LNCAP (cell line): ENCODE data around the gene ABCG2.

Source experiments
- TF ChIP-seq, protein P1 (sequence below): fragments of 450-650 bp; IDR thresholded peaks from 2 replicates; pipeline ENCODE4 v1.5.1; 2017; ENCODE audit warnings: mild to moderate bottlenecking

The ABCG2 gene

GRCh38 chr4:88144866-88145300, 13.6 kb downstream of the ABCG2 start:
- TF ChIP-seq, protein P1, sequence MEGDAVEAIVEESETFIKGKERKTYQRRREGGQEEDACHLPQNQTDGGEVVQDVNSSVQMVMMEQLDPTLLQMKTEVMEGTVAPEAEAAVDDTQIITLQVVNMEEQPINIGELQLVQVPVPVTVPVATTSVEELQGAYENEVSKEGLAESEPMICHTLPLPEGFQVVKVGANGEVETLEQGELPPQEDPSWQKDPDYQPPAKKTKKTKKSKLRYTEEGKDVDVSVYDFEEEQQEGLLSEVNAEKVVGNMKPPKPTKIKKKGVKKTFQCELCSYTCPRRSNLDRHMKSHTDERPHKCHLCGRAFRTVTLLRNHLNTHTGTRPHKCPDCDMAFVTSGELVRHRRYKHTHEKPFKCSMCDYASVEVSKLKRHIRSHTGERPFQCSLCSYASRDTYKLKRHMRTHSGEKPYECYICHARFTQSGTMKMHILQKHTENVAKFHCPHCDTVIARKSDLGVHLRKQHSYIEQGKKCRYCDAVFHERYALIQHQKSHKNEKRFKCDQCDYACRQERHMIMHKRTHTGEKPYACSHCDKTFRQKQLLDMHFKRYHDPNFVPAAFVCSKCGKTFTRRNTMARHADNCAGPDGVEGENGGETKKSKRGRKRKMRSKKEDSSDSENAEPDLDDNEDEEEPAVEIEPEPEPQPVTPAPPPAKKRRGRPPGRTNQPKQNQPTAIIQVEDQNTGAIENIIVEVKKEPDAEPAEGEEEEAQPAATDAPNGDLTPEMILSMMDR = no peak

- TF ChIP-seq, protein P1 = no peak
These were observed 14.4 kb downstream of the ABCG2 start for GRCh38 chr4:88144048-88144447.

GRCh38 chr4:88143504-88143903, 14.9 kb downstream of the ABCG2 start:
- TF ChIP-seq, protein P1 = no peak

DNA sequence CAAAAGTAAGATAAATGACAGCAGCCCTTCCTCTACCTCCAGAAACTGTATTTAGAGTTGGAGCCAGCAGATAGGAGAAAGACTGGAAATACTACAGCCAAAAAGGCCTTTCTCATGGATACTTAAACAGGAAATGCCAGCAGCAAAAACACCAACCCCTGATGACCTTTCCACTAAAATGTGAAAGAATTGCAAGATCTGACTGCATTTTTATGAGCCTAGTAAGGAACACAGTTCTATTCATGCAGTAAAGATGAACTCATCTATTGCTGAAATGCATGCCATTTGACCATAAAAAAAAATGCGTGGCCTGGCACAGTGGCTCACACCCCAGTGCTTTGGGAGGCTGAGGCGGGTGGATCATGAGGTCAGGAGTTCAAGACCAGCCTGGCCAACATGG, 19.9 kb downstream of the ABCG2 start:
- TF ChIP-seq, protein P1 = no peak

DNA sequence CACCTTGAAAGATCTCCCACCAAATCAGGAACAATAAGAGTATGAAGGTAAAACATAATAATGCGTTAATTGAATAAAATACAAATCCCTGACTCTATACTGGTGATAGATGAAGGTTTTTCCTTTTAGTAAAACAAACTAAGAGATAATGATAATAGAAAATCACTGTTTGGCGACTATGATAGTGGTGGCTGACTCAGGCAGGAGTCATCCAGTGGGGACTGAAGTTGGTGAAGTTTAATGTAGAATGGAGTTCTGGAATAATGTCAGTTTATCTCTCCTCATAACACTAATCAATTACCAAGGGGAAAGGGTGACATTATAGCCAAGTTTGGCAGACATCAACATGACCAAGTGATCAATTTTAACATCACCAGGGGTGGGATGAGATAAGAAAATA, 21.3 kb downstream of the ABCG2 start:
- TF ChIP-seq, protein P1 = no peak

DNA sequence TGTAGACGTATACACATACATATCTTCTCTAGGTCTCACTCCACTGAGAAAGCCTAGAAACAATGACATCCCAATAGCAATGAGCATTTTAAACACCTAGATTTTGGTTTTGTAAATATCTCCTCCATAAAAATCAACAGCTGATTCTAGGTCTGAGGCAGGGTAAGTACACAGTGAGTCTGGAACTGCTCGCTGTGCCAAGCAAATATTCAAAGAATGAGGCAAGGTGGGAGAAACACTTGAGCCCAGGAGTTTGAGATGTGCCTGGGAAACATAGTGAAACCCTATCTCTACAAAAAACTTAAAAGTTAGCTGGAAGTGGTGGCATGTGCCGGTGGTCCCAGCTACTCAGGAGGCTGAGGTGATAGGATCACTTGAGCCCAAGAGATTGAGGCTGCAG, 22.2 kb downstream of the ABCG2 start:
- TF ChIP-seq, protein P1 = no peak

- TF ChIP-seq, protein P1 = no peak
These were observed 23.1 kb downstream of the ABCG2 start for GRCh38 chr4:88135356-88135663.
